HG03066 (cell line): ENCODE data around the gene CXXC5.

Source experiments
- ATAC-seq: cut with Tn5 transposase; IDR thresholded peaks from one replicate; pipeline ENCODE4 v1.9.1; 2021; ENCODE audit warnings: low read depth; ENCODE audit not compliant: unreplicated experiment

The CXXC5 gene

DNA sequence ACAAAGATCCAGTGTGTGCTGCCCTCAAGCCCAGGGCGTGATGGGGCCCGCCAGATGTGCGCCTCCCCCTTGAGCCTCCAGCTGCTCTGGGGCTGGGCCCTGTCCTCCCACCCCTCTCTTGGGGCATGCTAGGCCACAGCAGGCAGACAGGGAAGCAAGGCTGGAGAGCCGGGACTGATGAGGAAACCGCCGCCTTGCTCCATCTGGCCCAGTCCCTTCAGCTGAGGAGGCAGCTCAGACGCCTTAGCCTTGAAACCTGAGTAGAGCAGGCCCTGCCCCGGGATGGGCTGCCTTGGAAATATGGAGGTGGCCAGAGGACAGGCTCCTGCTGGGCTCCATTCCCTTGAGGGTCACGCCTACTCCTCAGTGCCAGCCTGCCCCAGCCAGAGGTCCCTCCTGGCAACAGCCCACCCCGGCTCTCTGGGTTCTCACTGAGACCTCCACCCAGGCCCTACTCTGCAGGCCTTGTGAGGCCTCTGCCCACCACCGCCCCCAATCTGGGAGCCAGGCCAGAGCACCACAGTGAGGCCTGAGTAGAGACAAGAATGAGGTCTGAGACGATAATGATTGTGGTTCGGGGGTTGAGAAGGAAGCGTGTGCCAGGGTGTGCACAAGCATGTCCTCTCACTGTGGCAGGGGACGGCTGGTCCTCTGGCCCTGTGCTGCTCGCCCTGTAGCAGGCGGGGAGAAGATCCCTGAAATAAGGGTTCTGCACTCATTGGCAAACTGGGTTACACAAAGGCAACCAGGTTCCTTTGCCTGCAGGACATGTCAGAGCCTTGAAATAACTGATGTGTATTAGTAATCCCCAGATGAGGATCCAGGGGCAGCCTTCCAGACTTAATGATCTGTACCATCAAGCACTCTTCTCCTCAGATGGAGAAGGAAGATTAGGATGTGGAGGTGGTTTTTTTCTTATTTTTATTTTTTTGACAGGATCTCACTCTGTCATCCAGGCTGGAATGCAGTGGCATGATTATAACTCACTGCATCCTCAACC is 30.9 kb downstream of the CXXC5 start:
- ATAC-seq: no peak

DNA sequence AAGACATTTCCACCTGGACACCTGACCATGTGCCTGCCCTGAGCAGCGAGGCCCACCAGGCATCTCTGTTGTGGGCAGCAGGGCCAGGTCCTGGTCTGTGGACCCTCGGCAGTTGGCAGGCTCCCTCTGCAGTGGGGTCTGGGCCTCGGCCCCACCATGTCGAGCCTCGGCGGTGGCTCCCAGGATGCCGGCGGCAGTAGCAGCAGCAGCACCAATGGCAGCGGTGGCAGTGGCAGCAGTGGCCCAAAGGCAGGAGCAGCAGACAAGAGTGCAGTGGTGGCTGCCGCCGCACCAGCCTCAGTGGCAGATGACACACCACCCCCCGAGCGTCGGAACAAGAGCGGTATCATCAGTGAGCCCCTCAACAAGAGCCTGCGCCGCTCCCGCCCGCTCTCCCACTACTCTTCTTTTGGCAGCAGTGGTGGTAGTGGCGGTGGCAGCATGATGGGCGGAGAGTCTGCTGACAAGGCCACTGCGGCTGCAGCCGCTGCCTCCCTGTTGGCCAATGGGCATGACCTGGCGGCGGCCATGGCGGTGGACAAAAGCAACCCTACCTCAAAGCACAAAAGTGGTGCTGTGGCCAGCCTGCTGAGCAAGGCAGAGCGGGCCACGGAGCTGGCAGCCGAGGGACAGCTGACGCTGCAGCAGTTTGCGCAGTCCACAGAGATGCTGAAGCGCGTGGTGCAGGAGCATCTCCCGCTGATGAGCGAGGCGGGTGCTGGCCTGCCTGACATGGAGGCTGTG is 32.4 kb downstream of the CXXC5 start:
- ATAC-seq: no peak

DNA sequence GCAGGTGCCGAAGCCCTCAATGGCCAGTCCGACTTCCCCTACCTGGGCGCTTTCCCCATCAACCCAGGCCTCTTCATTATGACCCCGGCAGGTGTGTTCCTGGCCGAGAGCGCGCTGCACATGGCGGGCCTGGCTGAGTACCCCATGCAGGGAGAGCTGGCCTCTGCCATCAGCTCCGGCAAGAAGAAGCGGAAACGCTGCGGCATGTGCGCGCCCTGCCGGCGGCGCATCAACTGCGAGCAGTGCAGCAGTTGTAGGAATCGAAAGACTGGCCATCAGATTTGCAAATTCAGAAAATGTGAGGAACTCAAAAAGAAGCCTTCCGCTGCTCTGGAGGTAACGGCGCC is 32.9 kb downstream of the CXXC5 start:
- ATAC-seq: no peak

DNA sequence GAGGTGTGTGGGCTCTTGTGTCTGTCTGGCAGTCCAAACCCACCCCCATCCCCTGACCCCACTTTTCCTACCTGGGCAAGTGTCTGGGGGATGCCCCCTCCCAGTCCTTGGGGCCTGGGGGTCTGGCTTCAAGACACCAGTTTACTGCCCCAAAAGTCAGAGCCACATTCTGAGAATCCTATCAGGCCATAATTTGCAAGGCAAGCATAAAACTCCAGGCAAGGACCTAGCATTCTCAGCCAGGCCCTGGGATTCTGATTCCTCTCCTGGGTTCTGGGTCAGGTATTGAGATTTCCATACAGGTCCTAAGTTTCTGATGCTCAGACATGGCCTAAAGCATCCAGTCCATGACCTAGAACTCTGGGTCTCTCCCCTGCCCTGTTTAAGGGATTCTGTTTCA is 33.3 kb downstream of the CXXC5 start:
- no peak for ATAC-seq

DNA sequence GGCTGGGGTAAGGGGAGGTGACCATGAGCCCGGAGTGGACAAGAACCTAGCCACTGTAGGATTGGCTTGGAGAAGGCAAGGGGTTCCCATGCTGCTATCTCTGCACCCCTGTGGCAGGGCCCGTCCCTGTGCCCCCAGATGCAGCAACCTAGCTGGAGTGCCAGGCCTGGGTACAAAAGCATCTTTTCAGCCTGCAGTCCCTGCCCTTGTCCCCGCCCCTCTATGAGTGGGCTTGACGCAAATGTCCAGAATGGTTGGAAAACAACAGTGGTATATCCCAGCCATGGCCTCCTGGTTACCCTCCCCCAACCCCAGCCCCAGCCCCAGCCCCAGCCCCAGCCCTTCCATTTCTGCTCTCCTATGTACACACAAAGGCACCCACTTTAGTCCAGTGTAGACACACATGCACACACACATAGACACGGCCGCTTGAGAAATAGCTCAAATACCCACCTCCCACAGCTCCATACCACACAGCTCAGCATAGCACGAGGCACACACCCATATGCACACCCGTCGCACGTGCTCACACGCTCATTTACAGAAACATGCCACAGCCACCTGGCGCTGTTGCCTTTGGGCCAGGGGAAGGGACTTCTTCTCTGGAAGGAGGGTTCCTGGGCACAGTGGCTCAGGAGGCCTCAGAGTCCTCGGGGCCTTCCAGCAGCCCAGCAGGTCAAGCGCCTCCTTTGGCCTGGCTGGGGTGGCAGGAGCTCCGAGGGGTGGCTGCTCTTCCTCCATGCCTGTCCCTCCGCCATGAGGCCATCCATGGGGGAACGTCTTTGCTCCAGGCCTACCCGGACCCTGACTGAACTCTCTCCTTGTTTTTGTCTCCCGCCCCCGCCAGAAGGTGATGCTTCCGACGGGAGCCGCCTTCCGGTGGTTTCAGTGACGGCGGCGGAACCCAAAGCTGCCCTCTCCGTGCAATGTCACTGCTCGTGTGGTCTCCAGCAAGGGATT is 34.1 kb downstream of the CXXC5 start:
- no peak for ATAC-seq

DNA sequence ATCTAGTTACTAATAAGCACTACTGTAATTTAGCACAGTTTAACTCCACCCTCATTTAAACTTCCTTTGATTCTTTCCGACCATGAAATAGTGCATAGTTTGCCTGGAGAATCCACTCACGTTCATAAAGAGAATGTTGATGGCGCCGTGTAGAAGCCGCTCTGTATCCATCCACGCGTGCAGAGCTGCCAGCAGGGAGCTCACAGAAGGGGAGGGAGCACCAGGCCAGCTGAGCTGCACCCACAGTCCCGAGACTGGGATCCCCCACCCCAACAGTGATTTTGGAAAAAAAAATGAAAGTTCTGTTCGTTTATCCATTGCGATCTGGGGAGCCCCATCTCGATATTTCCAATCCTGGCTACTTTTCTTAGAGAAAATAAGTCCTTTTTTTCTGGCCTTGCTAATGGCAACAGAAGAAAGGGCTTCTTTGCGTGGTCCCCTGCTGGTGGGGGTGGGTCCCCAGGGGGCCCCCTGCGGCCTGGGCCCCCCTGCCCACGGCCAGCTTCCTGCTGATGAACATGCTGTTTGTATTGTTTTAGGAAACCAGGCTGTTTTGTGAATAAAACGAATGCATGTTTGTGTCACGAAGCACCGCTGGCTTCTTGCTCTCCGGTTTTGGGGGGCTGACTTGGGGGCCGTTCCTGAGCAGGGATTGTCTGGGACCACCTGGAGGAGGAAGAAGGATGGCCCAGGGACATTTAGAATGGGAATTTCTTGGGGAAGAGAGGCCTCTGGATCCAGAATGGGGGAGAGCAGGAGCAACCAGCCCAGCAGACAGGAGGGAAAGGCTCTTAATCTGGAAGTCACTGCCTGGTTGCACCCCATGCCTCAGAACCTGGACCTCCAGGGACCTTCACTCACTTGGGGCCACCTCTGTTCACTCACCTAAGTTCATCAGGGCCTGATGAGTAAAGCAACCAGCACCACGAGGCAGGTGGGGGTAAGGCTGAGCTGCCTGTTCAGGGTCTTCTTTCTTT is 35.4 kb downstream of the CXXC5 start:
- no peak for ATAC-seq

DNA sequence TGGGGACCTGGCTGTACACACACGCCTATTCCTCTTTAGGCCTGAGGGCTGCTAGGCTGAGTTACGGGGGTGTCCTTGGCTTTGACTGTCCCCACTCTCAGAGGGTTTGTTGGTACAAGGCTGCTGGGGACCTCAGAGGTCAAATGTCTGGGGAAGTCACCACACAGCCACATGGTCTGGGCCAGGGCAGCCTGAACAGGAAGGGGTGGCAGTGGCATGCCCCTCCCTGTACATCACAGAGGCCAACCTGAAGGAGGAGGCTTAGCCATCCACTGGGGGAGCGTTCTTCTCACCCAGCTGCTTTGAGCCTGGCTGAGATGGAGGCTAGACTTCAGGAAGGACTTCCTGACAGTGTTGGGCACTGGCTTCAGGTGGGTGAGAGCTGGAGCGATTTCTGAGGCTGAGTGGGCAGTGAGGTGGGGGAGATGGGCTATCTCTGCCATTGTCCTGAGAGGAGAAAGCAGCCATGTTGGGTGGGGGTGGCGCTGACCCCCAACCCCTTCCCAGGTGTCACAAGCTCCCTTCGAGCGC is 36.3 kb downstream of the CXXC5 start:
- ATAC-seq: no peak

DNA sequence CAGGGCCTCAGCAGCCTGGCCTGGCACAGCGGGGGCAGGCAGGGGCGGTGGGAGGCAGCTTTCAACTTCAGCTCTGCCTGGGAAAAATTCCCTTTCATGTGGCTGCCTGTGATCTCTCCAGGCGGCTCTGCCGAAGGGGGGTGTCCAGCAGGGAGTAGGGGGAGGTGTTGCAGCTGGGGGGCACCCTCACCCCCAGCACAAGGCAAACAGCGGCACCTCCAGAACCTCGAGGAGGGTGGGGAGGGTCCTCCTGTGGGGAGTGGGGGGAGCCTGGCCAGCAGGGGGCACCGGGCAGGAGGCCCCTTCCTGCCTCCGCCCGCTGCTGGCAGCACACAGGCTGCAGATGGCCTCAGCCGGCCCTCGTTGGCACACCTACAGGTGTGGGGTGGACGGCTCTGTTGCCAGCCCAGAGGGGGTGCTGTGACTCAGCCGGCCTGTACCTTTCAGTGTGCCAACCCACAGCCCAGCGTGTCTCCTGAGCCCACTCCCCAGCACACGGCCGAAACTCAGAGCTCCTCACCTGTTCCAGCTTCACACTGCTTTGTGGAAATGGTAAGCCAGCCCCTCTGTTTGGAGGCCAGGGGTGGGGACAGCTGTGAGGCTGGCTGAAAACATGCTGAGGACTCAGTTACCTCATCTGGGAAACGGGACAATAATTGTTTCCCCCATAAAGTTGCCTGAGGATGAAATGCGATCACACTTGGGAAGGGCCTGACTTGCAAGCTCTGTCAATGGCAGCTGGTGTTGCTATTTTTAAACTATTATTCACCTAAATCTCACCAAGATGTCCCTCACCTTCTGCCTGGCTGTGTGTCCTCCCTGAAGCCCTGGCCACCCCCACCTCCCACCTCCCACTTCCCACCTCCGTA is 37.0 kb downstream of the CXXC5 start:
- no peak for ATAC-seq

DNA sequence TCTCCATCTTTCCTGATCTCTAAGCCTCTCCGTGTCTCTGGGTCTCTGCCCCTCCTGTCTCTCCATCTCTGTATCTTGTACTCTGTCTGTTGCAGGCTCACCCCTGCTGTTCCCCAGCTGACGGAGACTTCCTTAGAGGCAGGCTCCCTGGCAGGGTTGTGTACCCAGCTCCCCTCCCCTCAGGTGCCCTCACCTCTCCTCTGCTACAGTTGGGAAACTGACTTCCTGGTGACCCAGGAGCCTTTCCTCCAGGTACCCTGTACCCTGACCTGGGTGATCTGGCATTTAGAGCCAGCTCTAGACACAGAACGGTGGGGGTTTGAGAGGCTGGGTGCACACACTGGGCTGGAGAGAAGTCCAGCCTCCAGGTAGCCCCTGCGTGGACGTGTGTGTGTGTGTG is 37.7 kb downstream of the CXXC5 start:
- ATAC-seq: no peak

DNA sequence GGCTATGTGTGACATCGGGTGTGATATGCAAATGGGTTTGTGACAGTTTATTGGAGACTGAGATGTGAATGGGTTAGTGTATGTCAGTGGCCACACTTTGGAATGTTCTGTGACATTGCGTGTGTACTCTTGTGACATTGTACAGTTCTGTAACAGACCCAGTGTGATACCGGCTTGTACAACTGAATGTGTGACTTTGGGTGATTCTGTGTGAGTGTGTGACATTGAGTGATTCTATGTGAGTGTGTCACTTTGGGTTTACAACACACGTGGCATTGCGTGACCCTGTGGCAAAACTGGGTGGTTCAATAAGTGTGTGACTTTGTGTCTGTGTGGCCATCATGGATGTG is 38.2 kb downstream of the CXXC5 start:
- ATAC-seq: no peak

DNA sequence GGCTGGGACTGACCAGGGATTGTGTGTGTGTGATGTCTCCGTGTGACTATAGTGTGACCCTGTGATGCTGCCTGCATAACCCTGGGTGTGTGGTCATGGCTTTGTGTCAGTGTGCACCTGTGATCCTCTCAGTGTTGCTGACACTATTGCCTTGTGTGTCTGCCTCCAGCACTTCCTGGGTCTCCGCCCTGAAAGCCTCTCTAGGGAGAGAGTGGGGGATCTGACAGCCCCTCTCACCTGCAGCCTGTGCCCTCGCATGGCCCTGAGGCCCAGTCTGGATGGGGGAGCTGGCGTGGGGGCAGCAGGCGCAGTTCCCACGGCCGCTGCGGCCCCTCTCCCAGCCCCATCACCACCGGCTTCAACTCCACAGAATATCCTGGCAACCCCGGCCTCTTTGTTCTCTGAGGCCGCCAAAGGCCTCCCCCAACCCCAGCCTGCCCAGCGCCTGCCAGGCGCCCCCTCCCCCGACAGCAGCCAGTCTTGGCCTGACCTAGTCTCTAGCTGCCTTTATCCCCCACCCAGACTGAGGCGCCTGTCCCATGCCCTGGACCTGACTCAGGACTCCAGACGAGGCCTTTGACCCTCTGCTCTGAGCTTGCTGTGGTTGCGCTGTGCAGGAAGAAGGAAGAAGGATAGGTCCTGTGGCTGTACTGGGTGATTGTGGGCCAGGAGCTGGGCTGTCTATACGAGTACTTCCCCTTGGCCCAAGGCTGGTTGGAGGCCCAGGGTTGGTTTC is 38.7 kb downstream of the CXXC5 start:
- ATAC-seq: no peak

DNA sequence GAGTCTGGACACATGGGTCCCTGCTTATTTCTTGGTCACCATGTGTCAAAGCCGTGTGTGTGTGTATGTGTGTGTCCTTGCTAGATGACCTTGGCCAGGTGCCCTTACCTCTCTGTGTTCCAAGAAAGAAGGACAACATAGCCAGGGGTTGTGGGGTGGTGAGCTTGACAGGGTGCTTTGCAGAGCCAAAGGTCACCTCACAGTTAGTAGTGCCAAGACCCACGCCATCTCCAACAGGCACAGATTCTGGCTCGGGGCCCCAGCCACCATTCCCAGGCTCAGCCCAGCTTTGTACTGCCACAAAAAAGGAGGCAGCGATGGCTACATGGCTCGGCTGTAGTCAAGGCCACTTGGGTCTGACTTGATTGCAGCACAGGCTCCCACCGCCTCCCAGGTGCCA is 39.5 kb downstream of the CXXC5 start:
- no peak for ATAC-seq

DNA sequence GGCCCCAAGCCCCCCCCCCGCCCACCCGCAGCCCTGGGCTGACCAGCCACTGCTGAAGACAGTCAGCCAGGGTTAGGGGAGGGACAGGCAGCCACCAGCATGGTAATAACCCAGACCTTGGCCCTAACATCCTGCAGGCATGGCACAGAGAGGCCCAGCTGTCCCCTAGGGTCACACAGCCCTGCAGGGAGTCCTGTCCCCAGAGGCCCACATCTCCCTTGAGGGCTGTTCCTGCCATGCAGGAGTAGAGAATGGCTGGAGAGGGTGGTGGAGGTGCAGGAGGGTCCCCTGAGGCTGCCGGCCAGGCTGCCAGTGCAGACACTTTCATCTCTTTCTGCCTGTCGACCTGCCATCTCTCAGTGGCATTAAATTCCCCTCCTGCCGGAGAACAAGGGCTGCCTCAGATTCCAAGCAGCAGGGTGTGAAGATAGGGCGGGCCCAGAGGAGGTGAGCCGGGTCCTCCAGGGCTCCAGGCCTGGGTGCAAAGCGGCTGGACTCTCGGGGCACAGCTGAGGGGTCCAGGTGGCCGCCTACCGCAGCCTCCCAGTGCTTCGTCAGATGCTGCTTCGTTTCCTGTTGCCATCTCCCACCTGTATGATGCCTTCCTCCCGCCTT is 40.0 kb downstream of the CXXC5 start:
- ATAC-seq: no peak

DNA sequence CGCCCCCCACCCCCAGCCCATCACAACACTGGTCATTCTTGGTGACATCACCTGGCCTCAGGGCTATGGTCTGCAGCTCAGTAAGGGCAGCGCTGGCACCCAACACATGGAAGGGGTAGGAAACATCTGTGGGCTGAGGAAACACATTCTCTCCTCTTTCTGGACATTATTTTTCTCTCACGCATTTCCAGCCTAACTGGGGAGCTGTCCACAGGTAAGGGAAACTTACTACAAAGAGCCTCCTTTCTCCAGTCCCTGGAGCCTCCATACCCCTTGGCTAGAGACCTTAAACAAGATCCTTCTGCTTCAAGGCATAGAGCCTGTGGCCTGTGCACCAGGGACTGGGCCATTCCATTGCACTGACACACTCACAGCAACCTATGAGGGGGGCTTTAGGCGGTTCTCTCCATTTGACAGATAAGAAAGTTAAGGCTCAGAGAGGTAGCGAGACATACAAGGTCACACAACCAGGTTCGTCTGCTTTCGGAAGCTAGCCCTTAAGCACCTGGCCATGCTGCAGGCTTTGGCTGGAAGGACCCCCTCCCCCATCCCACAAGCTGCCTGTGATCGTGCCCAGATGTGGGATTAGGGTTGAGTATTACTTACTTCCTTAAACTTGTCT is 40.7 kb downstream of the CXXC5 start:
- ATAC-seq: no peak

DNA sequence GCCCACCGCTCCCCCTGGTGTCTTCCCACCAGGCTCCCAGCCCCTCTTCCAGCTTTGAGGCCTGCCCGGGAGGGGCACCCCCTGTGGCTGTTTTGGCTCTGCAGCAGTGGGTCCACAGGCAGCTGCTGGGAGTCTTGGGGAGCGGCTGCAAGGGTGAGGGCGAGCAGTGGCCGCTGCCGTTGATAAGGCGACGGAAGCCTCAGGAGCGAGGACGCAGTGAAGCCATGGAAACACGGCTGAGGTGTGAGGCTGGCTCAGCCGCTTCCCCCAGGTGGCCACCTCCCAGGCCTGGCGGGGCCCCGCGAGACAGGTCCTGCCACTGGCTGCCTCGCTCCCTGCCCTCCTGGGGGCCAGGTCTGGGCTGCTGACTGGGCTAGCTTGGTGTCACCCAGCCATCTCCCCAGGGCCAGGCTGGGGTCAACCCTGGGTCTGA is 41.5 kb downstream of the CXXC5 start:
- no peak for ATAC-seq

DNA sequence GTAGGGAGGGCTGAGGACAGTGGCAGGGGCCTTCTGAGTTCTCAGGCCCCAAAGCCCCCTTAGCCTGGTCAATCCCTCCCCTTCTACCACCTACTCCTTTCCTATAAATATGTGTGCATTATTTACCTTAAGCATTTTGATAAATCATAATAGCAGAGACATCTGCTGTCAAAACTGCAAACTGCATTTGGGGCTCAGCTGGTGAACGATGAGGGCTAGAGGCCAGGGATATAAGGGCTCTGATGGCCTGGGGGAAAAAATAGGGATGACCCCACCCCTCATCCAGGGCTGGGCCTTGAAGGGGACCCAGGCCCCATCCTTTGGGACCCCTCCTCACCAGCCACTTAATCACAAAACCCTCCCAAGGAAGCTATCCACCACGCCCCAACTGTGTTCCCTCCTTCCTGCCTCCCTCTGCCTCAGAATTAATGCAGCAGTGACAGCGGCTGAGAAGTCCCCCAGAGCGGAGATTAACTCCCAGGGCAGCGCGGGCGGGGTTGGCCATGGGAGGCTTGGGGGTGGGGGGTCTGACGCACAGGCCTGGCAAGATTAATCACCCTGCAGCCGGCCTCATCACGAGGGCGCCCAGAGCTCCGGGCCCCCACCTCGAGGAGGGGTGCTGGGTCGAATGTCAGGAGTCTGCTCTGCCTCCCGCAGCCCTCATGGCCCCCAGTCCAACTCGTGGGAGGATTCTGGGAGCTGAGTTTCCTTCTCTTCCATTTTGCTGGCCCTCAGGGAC is 42.1 kb downstream of the CXXC5 start:
- ATAC-seq: no peak
